Choroid plexus epithelial cell (primary cell): ENCODE results near the gene FAM216B.
"Not testable (repeated sequence)": the region's sequence is repeated elsewhere in the genome, so short reads cannot be mapped to it uniquely, and the experiment has no call there.

Experiments
- DNase-seq: peaks from one replicate; pipeline ENCODE4 v3.0.0-alpha.2; 2010; ENCODE audit warnings: low read depth
- H3K4me3 ChIP-seq: 2 replicates; pipeline ENCODE4 v1.5.1; 2011; ENCODE audit warnings: low read depth, mild to moderate bottlenecking, control low read depth, low read length, moderate library complexity
- TF ChIP-seq, protein P1 (sequence below): conservative IDR thresholded peaks from 2 replicates; pipeline ENCODE4 v1.5.1; 2011; ENCODE audit warnings: low read depth, mild to moderate bottlenecking, control low read depth, inconsistent platforms, low read length, moderate library complexity

Gene FAM216B

GRCh38 chr13:42757678-42758420 lies 23.5 kb upstream of the FAM216B start:
- DNase-seq = no peak
- H3K4me3 ChIP-seq = no peak overlapping the region
- TF ChIP-seq, protein P1, sequence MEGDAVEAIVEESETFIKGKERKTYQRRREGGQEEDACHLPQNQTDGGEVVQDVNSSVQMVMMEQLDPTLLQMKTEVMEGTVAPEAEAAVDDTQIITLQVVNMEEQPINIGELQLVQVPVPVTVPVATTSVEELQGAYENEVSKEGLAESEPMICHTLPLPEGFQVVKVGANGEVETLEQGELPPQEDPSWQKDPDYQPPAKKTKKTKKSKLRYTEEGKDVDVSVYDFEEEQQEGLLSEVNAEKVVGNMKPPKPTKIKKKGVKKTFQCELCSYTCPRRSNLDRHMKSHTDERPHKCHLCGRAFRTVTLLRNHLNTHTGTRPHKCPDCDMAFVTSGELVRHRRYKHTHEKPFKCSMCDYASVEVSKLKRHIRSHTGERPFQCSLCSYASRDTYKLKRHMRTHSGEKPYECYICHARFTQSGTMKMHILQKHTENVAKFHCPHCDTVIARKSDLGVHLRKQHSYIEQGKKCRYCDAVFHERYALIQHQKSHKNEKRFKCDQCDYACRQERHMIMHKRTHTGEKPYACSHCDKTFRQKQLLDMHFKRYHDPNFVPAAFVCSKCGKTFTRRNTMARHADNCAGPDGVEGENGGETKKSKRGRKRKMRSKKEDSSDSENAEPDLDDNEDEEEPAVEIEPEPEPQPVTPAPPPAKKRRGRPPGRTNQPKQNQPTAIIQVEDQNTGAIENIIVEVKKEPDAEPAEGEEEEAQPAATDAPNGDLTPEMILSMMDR = no peak

GRCh38 chr13:42758515-42758914 lies 22.9 kb upstream of the FAM216B start:
- no peak for DNase-seq
- no peak overlapping the region for H3K4me3 ChIP-seq
- TF ChIP-seq, protein P1 = no peak

- DNase-seq = peak; percentile 53
- TF ChIP-seq, protein P1 = no peak
- H3K4me3 ChIP-seq = no peak overlapping the region
These were observed 20.4 kb upstream of the FAM216B start for GRCh38 chr13:42760951-42761350.

DNA sequence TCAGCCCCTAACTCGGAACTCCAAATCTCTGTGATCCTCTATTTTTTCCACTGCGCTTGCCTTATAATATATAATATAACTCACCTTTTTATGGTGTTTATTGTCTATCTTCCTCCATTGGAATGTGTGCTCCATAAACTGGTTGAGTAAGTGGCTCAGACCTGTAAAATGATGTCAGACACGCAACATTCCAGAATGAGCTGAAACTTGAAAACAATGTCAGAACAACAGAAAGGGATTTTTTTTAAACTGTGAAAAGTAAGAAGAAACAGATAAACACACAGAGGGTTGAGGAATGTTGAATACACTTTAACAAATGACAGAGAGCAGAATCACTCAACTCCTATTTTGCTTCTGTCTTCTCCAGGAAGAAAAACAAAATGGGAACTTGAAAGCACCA lies 19.1 kb upstream of the FAM216B start:
- DNase-seq = peak; percentile 77
- no peak overlapping the region for H3K4me3 ChIP-seq
- TF ChIP-seq, protein P1 = no peak

DNA sequence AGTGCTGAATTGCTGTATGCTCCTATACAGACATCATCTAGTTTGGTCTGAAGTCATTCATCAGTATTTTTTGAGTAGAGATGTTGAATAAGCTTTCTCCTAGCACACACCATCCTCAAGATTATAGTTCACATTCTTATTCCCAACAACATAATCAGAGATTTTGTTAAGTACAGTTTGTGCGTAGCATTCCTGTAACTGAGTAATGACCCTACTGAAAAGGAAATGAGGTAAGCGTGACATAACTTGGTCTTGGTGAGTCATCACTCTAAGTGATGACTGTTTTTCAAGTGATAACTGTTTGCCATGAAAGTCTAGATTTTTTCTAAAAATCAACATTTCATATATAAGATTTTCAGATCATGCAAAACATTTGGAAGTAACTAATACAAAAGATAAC lies 18.5 kb upstream of the FAM216B start:
- TF ChIP-seq, protein P1 = no peak

DNA sequence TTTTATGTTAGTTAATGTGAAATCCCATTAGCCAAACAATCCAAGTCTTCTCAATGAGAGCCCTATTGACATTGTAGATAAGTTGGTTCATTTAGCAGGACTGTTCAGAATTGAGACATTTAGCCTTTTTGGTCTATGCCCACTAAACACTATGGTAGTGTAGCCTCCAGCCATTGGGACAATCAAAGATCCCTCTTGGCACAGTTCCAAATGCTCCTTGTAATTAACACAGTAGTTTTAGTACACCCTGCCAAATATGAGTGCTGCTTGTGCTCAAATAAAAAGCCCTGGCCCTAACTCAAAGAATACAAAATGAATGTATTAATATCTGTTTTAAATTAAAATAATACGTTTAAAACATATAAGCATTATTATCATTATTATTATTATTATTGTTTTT lies 15.4 kb upstream of the FAM216B start:
- TF ChIP-seq, protein P1 = no peak
- no peak for DNase-seq
- no peak overlapping the region for H3K4me3 ChIP-seq

More for the DNA sequence above, 18.5 kb upstream of the FAM216B start:
- no peak overlapping the region for H3K4me3 ChIP-seq
- peak; percentile 94 for DNase-seq

DNA sequence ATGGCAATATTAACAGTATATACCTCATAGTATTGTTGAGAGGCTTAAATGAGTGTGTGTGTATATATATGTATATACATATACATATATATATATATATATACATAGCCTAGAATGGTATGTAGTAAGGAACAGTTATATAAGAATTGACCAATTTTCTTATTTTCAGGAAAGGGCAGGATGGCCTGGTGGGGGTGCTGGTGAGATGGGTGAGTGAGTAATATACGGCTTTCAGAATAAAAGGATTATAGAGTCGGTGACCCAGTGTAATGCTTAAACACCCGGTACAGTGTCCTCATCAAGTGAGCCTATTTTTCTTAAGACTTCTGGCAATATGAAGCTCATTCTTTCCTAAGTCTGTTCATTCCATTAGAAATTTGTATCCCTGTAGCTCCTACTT lies 11.7 kb upstream of the FAM216B start:
- TF ChIP-seq, protein P1 = peak; percentile 42

GRCh38 chr13:42776558-42776957 lies 4.8 kb upstream of the FAM216B start:
- not testable (repeated sequence) for H3K4me3 ChIP-seq
- DNase-seq = peak; percentile 26

More for the DNA sequence above, 11.7 kb upstream of the FAM216B start:
- DNase-seq = no peak
- H3K4me3 ChIP-seq = no peak overlapping the region
